Measurements from ENCODE around the gene FADS1.

Gene FADS1

GRCh38 chr11:61765550-61766253 is 51.1 kb downstream of the FADS1 start:
- Histone ChIP-seq H3K27me3 (ENCODE audit: insufficient read depth, low read length) (no peaks in the 10 kb centered on the region), H3K4me1 (ENCODE audit: control insufficient read depth, insufficient read depth, low read length, unreplicated experiment) (peaks cover 12% of the 10 kb centered on the region), H3K36me3 (ENCODE audit: insufficient read depth, low read length) (no peaks in the 10 kb centered on the region), H3K4me3 (ENCODE audit: low read depth, low read length) (no peak overlapping the region), H2AFZ (ENCODE audit: low read length, unreplicated experiment) (no peak overlapping the region), H3K79me2 (ENCODE audit: control insufficient read depth, insufficient read depth, low read length, unreplicated experiment) (no peaks in the 10 kb centered on the region), H3K27ac (ENCODE audit: low read depth, low read length) (no peak overlapping the region)

DNA sequence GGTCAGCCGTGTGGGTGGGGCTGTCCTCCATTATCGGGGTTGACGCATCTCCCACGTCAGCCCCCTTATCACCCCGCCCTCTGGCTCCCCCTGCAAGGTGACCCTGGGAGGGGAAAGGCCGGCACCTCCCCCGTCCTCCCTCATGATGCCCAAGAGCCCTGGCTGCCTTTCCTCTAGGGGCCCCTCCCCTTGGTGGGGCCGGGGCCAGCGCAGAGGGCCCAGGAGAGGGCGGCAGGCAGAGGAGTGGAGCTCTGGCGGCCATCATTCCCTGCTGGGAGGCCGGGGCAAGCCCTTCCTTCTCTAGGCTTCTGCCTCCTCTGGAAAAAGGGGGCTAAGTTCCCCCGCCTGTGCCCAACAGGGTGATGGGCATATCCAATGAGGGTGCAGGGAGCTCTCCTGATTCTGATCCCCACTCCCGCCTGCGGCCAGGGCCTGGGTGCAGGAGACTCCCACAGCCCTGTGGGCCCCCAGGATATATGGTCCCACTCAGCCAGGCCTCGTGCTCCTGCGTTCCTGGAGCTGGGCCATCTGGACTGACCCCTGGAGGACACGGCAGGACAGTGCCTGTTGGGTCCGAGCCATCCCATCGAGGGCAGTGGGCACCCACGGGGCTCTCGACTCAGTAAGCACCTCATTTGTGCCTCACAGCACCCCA is 52.1 kb downstream of the FADS1 start:
- Histone ChIP-seq H2AFZ (ENCODE audit: low read length, unreplicated experiment) (no peak overlapping the region), H3K36me3 (ENCODE audit: insufficient read depth, low read length) (no peaks in the 10 kb centered on the region), H3K4me1 (ENCODE audit: control insufficient read depth, insufficient read depth, low read length, unreplicated experiment) (peaks cover 10% of the 10 kb centered on the region), H3K4me3 (ENCODE audit: low read depth, low read length) (no peak overlapping the region), H3K27me3 (ENCODE audit: insufficient read depth, low read length) (no peaks in the 10 kb centered on the region), H3K79me2 (ENCODE audit: control insufficient read depth, insufficient read depth, low read length, unreplicated experiment) (no peaks in the 10 kb centered on the region), H3K27ac (ENCODE audit: low read depth, low read length) (no peak overlapping the region)

GRCh38 chr11:61763930-61764605 is 52.7 kb downstream of the FADS1 start:
- Histone ChIP-seq H3K27ac (ENCODE audit: low read depth, low read length) (no peak overlapping the region), H2AFZ (ENCODE audit: low read length, unreplicated experiment) (no peak overlapping the region), H3K36me3 (ENCODE audit: insufficient read depth, low read length) (no peaks in the 10 kb centered on the region), H3K79me2 (ENCODE audit: control insufficient read depth, insufficient read depth, low read length, unreplicated experiment) (no peaks in the 10 kb centered on the region), H3K4me3 (ENCODE audit: low read depth, low read length) (no peak overlapping the region), H3K4me1 (ENCODE audit: control insufficient read depth, insufficient read depth, low read length, unreplicated experiment) (peaks cover 5% of the 10 kb centered on the region), H3K27me3 (ENCODE audit: insufficient read depth, low read length) (no peaks in the 10 kb centered on the region)

DNA sequence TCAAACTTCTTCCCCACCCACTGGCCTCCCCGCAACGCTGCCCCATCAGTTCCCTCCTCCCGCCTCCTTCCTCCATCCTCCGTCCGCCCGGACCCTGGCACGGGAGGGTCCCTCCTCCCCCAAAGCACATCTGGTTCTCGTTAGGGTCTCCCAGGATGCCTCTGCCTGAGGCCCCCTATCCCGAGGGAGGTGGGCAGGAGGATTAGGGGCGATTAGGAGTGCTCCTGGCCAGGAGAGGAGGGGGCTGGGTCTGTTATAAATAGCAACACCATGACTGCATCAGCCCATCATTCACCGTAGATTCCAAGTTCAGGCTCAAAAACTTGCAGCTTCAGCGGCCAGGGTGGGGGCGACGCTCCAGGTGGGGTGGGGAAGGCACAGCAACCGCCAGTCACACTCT is 54.0 kb downstream of the FADS1 start:
- Histone ChIP-seq H2AFZ (ENCODE audit: low read length, unreplicated experiment) (no peak overlapping the region), H3K4me1 (ENCODE audit: control insufficient read depth, insufficient read depth, low read length, unreplicated experiment) (peaks cover 5% of the 10 kb centered on the region), H3K27ac (ENCODE audit: low read depth, low read length) (no peak overlapping the region), H3K36me3 (ENCODE audit: insufficient read depth, low read length) (no peaks in the 10 kb centered on the region), H3K79me2 (ENCODE audit: control insufficient read depth, insufficient read depth, low read length, unreplicated experiment) (no peaks in the 10 kb centered on the region), H3K27me3 (ENCODE audit: insufficient read depth, low read length) (no peaks in the 10 kb centered on the region), H3K4me3 (ENCODE audit: low read depth, low read length) (no peak overlapping the region)

DNA sequence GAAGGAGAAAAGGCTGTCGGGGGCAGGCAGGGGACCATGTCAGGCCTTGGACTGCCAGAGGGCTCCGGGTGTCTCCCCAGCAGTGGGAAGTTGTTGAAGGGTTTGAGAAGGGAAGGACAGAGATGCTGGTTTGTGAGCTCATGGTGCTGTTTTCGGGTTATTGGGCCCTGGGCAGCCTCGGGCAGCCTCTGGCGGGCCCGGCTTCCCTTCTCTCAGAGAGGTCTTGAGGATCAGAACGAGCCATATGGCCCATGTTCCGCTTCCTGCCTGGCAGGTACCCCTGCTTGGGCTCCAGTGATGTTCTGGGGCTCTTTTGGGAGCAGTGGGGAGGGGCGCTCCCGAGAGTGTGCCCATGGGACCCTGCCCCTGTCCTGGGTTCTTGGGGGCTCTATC is 54.6 kb downstream of the FADS1 start:
- Histone ChIP-seq H3K4me3 (ENCODE audit: low read depth, low read length) (no peak overlapping the region), H3K79me2 (ENCODE audit: control insufficient read depth, insufficient read depth, low read length, unreplicated experiment) (no peaks in the 10 kb centered on the region), H3K27ac (ENCODE audit: low read depth, low read length) (no peak overlapping the region), H2AFZ (ENCODE audit: low read length, unreplicated experiment) (no peak overlapping the region), H3K27me3 (ENCODE audit: insufficient read depth, low read length) (no peaks in the 10 kb centered on the region), H3K4me1 (ENCODE audit: control insufficient read depth, insufficient read depth, low read length, unreplicated experiment) (peaks cover 10% of the 10 kb centered on the region), H3K36me3 (ENCODE audit: insufficient read depth, low read length) (no peaks in the 10 kb centered on the region)

DNA sequence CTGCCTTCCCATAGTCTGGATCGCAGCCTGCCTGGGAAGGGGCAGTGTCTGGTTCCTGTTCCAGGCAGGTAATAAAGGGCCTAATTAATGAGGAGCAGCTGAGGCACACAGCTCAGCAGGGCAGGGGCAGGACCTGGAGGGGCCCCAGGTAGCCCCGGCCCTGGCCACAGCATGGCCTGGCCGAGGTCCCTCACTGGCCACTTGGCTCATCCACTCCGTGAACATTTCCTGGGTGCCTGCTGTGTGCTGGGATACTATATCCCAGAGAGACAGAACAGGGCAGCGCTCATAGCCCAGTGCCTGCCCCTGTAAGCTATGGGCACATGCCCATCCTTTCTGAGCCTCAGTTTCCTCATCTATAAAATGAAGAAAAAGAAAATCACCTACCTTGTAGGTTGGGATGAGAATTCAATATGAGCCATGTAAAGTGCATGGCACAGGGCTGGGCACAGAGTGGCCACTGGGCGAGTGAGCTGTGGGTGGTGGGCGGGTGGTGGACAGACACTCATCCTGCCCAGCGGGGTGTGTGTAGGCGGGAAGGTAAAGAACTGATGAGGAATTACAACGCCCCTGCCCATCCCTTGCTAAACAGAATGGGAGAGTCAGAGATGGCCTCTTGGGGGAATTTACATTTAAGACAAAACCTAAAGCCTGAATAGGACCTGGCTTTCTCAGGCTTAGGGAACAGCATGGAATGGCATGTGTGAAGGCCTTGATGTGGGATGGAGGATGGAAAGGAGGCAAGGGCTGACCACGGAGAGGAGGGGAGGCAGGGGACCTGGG is 55.2 kb downstream of the FADS1 start:
- H3K36me3 ChIP-seq (ENCODE audit: insufficient read depth, low read length) = no peaks in the 10 kb centered on the region
- no peak overlapping the region for H3K27ac ChIP-seq (ENCODE audit: low read depth, low read length)
- H3K27me3 ChIP-seq (ENCODE audit: insufficient read depth, low read length) = no peaks in the 10 kb centered on the region
- H3K79me2 ChIP-seq (ENCODE audit: control insufficient read depth, insufficient read depth, low read length, unreplicated experiment) = no peaks in the 10 kb centered on the region
- H3K4me3 ChIP-seq (ENCODE audit: low read depth, low read length) = no peak overlapping the region
- no peak overlapping the region for H2AFZ ChIP-seq (ENCODE audit: low read length, unreplicated experiment)
- H3K4me1 ChIP-seq (ENCODE audit: control insufficient read depth, insufficient read depth, low read length, unreplicated experiment) = peaks cover 16% of the 10 kb centered on the region

- H3K27me3 ChIP-seq (ENCODE audit: insufficient read depth, low read length) = no peaks in the 10 kb centered on the region
- H3K36me3 ChIP-seq (ENCODE audit: insufficient read depth, low read length) = no peaks in the 10 kb centered on the region
- H3K4me1 ChIP-seq (ENCODE audit: control insufficient read depth, insufficient read depth, low read length, unreplicated experiment) = peaks cover 23% of the 10 kb centered on the region
These were observed 55.9 kb downstream of the FADS1 start for GRCh38 chr11:61760946-61761345.

GRCh38 chr11:61757213-61757862 is 59.5 kb downstream of the FADS1 start:
- no peaks in the 10 kb centered on the region for H3K79me2 ChIP-seq (ENCODE audit: control insufficient read depth, insufficient read depth, low read length, unreplicated experiment)

More at GRCh38 chr11:61760946-61761345, 55.9 kb downstream of the FADS1 start:
- no peak overlapping the region for H2AFZ ChIP-seq (ENCODE audit: low read length, unreplicated experiment)
- no peak overlapping the region for H3K27ac ChIP-seq (ENCODE audit: low read depth, low read length)
- H3K79me2 ChIP-seq (ENCODE audit: control insufficient read depth, insufficient read depth, low read length, unreplicated experiment) = no peaks in the 10 kb centered on the region
- H3K4me3 ChIP-seq (ENCODE audit: low read depth, low read length) = no peak overlapping the region

DNA sequence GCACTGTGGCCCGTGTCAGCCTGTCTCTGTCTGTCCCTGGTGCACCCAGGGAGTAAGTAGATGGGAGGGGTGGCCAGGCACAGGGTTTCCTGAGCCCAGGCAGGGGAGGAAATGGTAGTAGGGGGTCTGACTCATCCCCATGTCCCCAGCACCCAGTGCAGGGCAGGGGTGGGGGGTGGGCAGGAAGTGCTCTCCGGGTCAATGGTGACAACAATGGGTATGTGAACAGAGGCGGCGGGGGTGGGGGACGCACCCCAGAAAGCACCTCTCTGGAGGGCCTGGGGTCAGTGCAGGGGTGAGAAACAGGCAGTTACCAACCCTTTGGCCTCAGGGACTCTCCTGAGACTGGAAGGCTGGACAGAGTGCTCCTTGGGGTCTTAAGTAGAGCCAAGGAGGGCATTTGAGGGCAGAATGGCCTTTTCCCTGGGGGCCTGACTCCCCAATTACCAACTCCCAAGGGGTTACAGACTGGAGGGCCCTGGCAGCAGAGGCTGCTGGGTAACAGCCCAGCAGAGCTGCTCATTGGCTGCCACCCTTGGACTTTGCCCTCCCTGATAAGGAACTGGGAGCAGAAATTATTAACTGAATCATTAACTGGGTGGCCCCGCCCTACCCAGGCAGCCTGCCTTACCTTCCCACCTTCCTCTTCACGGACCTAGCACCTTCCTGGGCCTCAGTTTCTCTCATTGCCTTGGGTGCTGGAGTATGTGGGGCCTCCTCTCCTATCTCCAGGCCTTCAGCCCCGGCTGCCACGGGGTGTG is 60.2 kb downstream of the FADS1 start:
- H3K79me2 ChIP-seq (ENCODE audit: control insufficient read depth, insufficient read depth, low read length, unreplicated experiment) = no peaks in the 10 kb centered on the region
- no peak overlapping the region for H2AFZ ChIP-seq (ENCODE audit: low read length, unreplicated experiment)
- no peaks in the 10 kb centered on the region for H3K36me3 ChIP-seq (ENCODE audit: insufficient read depth, low read length)
- peak overlapping the region; percentile 56 for H3K27ac ChIP-seq (ENCODE audit: low read depth, low read length)
- peaks cover 29% of the 10 kb centered on the region for H3K4me1 ChIP-seq (ENCODE audit: control insufficient read depth, insufficient read depth, low read length, unreplicated experiment)
- no peaks in the 10 kb centered on the region for H3K27me3 ChIP-seq (ENCODE audit: insufficient read depth, low read length)
- H3K4me3 ChIP-seq (ENCODE audit: low read depth, low read length) = no peak overlapping the region

More at GRCh38 chr11:61757213-61757862, 59.5 kb downstream of the FADS1 start:
- no peak overlapping the region for H3K27ac ChIP-seq (ENCODE audit: low read depth, low read length)
- no peak overlapping the region for H3K4me3 ChIP-seq (ENCODE audit: low read depth, low read length)
- peaks cover 33% of the 10 kb centered on the region for H3K4me1 ChIP-seq (ENCODE audit: control insufficient read depth, insufficient read depth, low read length, unreplicated experiment)
- no peaks in the 10 kb centered on the region for H3K36me3 ChIP-seq (ENCODE audit: insufficient read depth, low read length)
- no peak overlapping the region for H2AFZ ChIP-seq (ENCODE audit: low read length, unreplicated experiment)
- H3K27me3 ChIP-seq (ENCODE audit: insufficient read depth, low read length) = no peaks in the 10 kb centered on the region

- peak overlapping the region; percentile 44 for H3K27ac ChIP-seq (ENCODE audit: low read depth, low read length)
- no peaks in the 10 kb centered on the region for H3K79me2 ChIP-seq (ENCODE audit: control insufficient read depth, insufficient read depth, low read length, unreplicated experiment)
- H3K36me3 ChIP-seq (ENCODE audit: insufficient read depth, low read length) = no peaks in the 10 kb centered on the region
- H3K27me3 ChIP-seq (ENCODE audit: insufficient read depth, low read length) = no peaks in the 10 kb centered on the region
- H3K4me3 ChIP-seq (ENCODE audit: low read depth, low read length) = no peak overlapping the region
- H3K4me1 ChIP-seq (ENCODE audit: control insufficient read depth, insufficient read depth, low read length, unreplicated experiment) = peaks cover 28% of the 10 kb centered on the region
- H2AFZ ChIP-seq (ENCODE audit: low read length, unreplicated experiment) = no peak overlapping the region
These were observed 60.7 kb downstream of the FADS1 start for GRCh38 chr11:61756147-61756451.
